ENCODE measurements around the gene CDH23.

Gene CDH23

GRCh38 chr10:71646592-71647292, 250.0 kb downstream of the CDH23 start:
- DNase-seq, result no peak

GRCh38 chr10:71647526-71648253, 251.0 kb downstream of the CDH23 start:
- no peak for DNase-seq

DNA sequence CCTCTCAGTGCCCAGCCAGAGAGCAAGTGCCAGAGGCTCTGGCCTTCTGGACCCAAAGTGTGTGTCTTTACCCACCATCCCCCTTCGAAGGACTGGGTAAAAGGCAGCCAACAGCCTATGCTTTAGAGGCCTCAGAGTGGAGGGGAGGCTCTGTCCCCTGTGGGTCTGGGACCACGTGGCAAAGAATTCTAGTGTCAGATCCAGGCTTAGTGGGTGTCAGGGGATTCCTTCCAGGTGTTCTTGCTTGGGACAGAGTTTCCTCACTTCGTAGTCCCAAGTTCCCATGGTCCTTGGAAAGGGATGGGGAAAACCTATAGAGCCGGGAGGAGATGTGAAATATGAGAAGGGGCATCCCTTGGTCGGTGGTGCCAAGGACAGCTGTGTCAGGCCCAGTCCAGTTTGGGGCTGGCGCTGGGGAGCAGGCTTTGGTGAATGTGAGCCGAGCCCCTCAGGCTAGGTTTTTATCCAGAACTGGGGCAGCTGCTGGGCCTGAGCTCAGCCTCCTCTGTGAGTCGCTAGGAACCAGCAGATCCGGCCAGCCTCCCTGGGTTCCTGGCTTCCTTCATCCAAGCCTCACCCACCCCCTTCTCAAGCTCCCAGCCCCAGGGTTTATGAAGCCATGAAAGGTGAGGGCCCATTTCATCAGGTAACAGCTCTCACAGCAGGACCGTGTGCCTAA, 251.7 kb downstream of the CDH23 start:
- DNase-seq, result no peak

DNA sequence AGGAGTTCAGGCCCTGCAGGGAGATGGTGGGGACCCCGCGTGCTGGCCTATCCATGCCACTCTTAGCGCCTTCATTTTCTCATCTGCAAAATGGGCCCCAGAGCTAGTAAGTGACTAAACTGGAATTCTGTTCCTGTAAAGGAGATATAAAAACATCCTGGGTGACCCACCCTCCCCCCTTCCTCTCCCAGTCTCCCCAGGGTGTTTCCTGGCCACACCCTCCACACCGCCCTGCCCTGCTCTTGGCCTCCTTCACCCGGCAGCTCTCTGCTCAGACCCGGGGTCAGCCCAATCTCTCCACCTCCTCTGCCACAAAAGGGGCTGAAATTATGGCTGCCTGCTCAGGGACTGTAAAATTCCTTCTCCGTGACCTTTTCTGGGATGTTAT, 252.2 kb downstream of the CDH23 start:
- no peak for DNase-seq

DNA sequence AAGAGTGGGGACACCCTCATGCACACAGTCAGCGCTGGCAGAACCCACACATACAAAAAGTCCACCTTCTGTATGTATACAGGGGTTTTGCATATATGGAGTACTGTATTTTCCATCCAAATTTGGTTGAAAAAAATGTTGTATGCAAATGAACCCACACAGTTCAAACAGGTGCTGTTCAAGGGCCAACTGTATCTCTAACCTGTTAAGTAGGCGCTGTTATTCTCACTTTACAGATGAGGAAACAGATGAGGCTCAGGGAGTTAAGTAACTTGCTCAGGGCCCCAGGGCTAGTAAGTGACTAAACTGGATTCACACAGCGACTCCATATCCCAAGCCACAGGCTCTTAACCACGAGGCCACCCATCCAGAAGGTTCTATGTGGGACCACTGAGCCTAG, 252.9 kb downstream of the CDH23 start:
- DNase-seq, result no peak

DNA sequence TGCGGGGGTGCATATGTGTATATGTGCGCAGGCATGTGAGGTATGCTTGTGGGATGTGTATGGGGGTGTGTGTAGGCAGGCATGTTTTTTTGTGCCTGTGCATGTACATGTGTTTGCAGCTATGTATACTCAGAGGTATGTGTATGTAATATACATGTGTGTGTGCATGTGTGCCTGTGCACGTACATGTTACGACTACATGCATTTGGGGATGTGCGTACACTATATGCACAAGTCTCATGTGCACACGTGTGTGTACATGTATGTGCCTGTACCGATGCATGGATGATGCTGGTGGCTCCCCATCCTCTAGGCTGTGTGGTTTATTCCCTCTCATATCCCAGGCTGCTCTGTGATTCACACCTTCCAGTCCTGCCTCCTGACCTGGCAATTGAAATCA, 253.7 kb downstream of the CDH23 start:
- no peak for DNase-seq

DNA sequence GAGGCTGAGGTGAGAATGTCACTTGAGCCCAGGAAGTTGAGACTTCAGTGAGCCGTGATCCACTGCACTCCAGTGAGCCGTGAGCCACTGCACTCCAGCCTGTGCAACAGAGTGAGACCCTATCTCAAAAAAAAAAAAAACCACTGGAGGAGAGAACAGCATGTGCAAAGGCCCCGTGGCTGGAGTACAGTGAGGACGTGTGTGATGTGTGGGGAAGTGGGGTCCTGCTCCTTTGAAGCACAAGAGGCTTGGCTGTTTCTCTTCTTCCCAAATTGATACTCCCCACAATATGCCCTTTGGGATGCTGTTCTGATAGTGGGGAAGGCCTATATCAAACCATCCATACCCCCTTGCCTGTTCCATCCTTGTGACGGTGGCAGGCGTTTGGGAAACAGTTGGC, 254.7 kb downstream of the CDH23 start:
- no peak for DNase-seq

DNA sequence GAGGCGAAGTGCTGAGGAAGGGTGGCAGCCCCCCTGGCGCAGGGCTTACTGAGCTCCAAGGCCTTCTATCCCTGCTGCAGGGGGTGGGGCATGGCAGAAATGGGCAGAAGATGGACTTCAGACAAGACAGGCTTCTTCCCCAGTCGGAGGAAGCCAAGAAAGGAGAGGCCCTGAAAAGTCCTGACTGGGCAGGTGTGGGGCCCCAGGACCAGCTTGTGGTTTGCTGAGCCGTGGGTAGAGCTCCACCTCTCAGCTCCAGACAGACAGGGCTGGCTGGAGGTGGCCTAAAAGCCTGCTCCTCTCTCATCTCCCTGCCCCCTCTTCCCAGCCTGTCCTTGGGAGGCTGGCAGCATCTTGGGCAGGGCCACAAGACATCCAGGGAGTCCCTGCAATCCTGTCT, 255.2 kb downstream of the CDH23 start:
- no peak for DNase-seq

DNA sequence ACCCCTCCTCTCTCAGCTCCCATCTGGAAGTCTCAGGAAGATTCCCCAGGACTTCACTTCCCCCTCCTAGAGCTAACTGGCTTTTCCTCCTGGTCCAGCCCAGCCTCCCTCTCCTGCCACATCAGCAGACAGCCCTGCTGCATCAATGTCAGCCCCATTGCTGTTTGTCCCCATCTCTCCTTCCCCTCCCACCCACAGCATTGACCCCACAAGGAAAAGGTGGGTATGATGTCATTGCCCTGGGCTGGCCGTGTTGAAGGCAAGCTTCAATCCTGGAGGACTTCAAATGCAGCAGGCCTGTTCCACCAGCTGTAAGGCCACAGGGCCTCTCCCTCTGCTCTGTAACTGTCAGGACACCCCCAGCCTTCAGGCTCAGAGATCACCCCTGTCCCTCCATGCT, 256.3 kb downstream of the CDH23 start:
- no peak for DNase-seq

- DNase-seq, result no peak
These were observed 259.5 kb downstream of the CDH23 start for GRCh38 chr10:71656220-71656619.

DNA sequence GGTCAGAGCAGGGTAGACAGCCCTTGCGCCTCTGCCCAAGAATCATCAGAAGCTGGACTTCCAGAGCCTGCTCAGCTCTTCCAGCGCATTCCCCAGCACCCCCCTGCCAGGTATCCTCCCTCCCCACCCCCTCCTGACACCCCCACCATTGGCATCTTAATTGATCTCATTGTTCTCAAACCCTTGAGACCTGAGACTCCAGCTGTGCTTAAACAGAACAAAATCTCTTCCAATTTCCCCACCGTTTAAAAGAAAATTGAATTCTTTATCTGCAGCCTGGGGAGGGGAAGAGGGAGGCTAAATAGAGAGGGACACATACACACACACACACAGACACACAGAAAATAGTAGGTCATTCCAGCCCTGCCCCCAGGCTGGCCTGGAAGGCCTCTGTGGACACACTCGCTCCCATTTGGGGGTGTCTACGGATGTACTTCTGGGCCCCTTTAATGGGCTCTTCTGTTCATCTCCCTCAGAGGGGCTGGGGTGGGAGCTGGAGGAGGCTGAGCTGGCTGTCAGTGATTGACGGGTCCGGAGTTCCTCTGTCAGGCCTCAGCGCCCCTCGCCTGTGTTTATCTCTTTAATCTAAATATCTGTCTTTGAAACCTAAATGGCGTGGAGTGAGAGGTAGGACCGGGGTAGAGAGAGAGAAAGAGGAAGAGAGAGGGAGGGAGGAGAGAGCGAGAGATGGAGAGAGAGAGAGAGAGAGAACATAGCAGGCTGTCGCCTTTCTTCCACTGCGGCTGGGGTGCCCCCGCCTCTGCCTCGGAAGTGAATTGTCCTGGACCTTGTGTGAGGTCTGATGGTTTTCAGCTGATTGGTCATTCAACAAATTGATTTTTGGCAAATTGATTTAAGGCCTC, 261.1 kb downstream of the CDH23 start:
- DNase-seq, result no peak

DNA sequence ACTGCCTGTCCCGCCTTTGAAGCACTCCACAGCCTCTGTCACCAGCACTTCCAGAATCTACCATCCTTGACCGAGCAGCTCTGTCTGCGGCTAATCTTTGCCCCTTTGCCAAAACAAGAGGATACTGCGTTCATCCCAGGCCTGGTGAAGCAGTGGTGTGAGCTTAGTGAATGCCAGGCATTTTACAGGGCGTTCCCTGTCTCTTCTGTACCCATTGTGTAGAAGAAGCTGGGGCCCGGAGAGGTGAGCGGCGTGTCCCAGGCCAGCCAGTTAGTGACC, 261.7 kb downstream of the CDH23 start:
- no peak for DNase-seq

- no peak for DNase-seq
These were observed 262.5 kb downstream of the CDH23 start for GRCh38 chr10:71659111-71659634.

DNA sequence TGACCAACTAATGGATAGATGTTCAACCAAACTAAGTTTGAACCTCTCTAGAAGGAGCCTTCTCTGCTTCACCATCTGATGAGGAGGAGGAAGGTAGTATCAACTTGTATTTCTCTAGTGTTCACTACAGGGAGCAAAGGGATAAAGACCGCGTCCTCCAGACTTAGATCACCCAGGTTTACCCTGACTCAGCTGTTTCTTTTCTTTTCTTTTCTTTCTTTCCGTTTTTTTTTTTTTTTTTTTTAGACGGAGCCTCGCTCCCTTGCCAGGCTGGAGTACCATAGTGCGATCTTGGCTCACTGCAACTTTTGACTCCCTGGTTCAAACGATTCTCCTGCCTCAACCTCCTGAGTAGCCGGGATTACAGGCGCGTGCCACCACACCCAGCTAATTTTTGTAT, 263.0 kb downstream of the CDH23 start:
- DNase-seq, result no peak

- no peak for DNase-seq
These were observed 263.6 kb downstream of the CDH23 start for GRCh38 chr10:71660313-71660712.

DNA sequence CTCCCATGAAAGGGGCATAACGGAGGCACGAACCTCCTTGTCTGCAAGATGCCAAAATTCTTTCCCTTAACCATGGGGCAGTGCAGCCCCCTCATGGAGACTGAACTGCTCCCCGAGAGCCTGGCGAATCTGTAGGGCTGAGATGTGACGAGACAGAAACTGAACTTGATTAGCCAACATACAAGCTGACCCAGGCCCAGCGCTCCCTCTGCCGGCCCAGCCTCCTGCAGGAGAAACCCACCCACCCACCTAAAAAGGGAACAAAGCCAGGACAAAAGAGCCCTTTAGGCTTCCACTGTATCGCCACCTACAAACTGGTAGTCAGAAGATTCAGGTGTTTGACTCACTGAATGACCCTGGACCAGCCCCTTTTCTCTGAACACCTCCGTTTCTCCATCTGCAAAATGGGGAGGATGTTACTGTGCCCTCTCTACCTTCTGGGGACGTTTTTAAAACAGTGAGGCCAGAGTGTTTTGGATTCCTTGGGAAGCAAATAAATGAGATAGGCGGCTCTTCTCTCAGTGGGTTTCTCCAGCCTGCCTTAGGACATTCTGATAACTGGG, 264.4 kb downstream of the CDH23 start:
- DNase-seq, result no peak

DNA sequence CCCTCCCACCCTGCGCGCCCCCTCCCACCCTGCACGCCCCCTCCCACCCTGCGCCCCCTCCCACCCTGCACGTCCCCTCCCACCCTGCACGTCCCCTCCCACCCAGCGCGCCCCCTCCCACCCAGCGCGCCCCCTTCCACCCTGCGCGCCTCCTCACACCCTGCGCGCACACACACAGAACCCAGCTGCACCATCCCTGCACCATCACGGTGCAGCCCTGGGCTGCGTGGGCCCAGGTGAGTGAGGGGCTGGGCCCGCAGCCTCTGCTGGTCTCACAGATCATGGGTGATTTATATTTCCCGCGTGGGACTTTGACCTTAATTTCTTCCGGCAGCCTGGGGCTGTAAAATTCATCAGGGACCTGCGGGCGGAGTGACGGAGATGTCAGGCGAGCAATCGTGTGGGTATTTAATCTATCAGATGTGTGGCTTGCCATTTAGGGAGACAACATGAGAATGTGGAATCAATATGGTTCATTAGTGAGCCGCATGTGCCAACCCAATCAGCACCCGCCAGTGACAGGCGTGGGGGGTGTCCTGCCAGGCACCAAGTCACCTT, 265.1 kb downstream of the CDH23 start:
- DNase-seq, result no peak

GRCh38 chr10:71663311-71663710, 266.6 kb downstream of the CDH23 start:
- DNase-seq, result no peak

- no peak for DNase-seq
These were observed 267.9 kb downstream of the CDH23 start for GRCh38 chr10:71664585-71664984.

DNA sequence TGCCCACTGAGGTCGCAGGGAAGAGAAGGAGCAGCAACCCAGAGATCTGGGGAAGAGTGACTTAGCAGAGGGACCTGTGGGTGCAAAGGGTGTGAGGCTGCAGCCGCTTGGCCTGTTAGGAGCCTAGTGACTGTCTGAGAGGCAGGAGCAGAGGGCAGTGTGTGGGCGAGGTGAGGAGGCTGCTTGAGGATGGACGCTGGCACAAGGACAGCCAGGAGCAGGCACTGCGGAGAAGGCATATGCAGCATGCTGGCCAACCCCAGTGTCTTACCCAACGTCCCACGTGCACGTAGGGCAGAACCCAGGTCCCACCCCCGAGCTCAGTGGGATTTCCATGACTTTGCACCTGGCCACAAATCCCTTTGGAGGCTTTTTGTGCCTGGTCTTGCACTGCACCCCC, 268.7 kb downstream of the CDH23 start:
- DNase-seq, result no peak

- peak; percentile 5 for DNase-seq
These were observed 270.1 kb downstream of the CDH23 start for GRCh38 chr10:71666639-71667386.

DNA sequence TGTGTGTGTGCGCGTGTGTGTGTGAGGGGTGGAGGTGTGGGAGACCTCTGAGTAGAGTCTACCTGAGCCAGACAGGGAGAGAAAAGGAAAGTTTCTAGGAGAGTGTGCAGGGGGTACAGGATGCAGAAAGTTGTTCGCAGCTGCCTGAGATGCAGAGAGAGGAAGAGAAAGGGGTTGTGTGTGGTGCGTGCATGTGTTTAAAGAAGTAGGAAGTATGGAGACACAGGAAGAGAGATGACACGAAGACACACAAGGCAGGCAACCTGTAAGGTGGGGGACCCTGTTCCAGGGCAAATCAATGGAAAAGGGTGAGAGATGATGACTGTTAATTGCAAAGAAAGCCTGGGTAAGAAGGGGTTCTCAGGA, 270.6 kb downstream of the CDH23 start:
- DNase-seq, result no peak

Measured in DMS79 treated with DMSO at 0.1 percent for 48 hours (cell line).